GM13976 (cell line): ENCODE measurements around the gene DNAJC18.
A peak's percentile ranks its signal among the peaks of the same experiment; 100 is the strongest.

Source experiments
- DNase-seq: peaks from one replicate; pipeline ENCODE4 v3.0.0; 2012; ENCODE audit warnings: low spot score
- CTCF ChIP-seq: IDR thresholded peaks from 2 replicates; pipeline ENCODE4 v1.5.1; 2012; ENCODE audit warnings: borderline replicate concordance, mild to moderate bottlenecking; ENCODE audit not compliant: insufficient read depth; ENCODE audit errors: extremely low read depth, missing control alignments, control extremely low read depth
- in situ Hi-C: fragments of 300-500 bp; cut with MboI; formaldehyde crosslinking; loops from one replicate; pipeline ENCODE4 v1.12.0; 2022; ENCODE audit warnings: low sequenced_read_pairs, mixed read lengths, inconsistent platforms; ENCODE audit not compliant: unreplicated experiment

The DNAJC18 gene

GRCh38 chr5:139392678-139393496 lies 46.4 kb downstream of the DNAJC18 start:
- peak; percentile 91 for DNase-seq
- peak; percentile 92 for TF ChIP-seq CTCF
- in situ Hi-C loops = no loop called here

DNA sequence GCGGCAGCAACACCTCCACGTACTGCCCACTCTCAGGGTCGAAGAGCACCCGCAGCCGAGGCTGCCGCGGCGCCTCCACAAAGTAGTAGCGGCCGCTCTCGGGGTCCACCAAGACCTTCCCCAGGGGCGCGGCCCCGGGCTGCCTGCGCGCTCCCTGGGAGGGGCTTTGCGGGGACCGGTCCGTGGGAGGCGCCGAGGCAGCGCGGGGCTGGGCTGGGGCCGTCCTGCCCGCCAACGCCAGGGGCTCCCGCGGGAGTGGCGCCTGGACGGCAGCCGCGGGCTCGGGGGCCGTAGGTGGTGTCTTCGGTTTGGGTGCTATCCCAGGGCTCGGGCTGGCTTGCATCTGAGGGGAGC lies 47.0 kb downstream of the DNAJC18 start:
- DNase-seq = no peak
- TF ChIP-seq CTCF = no peak
- in situ Hi-C loops = no loop called here

DNA sequence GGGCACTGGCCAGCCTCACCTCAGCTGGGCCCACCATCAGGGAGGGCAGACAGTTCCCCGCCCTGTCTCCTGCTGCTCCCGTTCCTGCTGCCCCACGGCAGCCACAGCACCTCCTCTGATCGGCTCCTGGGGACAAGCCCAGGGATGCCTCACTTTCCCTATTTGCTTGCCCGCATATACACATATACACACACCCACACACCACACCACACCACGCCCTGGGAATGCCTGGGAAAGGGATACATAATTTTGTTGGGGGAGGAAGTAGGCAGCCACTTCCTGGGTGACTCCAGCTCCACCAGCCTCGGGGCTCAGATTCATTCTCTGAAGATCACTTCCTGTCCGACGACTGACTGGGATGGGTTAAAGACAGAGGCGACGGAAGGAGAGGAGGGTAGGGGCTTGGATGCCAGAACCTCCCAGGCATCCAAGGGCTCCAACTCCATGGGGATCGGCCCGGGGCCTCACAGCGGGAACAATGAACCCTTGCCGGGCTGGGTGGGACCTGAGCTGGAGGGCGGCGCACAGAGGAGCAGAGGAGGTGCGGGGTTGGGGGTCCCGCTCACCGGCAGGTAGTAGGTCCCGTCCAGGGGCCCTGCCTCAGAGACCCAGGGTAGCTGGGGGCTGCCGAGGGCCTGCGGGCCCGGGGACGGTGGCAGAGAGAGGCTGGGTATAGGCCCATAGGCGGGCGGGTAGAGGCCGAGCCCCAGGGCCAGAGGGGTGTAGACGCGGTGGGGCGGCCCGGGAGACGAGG lies 47.6 kb downstream of the DNAJC18 start:
- in situ Hi-C loops = no loop called here
- no peak for TF ChIP-seq CTCF
- DNase-seq = peak; percentile 60

DNA sequence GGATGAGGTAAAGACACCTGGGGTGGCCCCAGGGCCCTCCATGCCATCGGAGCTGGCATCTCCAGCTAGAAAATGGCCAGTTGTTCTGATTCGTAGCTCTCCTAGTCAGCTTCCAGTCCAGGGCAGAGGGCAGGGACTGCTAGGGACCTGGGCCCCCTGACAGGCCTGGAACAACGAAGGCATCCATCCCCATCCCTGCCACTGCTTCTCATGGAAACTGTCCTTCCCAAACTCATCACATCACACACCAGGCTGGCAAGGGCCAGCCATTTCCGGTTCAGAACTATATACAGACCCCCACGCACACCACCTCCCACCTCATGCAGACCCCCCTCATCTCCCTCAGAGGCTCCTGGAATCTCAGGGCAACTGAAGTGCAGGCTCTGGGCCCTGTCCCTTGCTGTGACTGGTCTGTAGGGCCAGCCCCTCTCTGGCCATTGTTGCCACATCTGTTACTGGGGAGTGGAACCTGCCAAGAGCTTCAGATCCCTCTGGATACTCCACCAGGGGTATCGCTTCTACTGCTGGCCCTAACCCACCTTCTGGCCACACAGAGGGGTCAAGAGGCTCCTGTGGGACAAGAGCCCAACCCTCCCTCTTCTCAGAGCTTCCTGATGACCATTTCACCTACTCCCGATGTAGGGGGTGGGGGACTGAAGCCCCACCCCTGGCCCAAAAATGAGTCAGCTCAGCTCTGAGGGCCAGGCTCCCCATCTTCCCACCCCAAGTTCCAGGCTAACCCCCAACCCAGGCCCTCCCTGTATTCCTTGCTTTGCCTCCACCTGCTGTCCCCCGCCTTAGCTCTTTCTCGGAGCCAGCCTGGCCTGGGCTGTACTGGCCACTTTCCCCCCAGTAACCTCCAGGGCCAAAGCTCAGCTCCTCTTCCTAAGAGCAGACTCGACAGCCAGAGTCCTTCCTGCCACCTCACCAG lies 48.4 kb downstream of the DNAJC18 start:
- no peak for DNase-seq

DNA sequence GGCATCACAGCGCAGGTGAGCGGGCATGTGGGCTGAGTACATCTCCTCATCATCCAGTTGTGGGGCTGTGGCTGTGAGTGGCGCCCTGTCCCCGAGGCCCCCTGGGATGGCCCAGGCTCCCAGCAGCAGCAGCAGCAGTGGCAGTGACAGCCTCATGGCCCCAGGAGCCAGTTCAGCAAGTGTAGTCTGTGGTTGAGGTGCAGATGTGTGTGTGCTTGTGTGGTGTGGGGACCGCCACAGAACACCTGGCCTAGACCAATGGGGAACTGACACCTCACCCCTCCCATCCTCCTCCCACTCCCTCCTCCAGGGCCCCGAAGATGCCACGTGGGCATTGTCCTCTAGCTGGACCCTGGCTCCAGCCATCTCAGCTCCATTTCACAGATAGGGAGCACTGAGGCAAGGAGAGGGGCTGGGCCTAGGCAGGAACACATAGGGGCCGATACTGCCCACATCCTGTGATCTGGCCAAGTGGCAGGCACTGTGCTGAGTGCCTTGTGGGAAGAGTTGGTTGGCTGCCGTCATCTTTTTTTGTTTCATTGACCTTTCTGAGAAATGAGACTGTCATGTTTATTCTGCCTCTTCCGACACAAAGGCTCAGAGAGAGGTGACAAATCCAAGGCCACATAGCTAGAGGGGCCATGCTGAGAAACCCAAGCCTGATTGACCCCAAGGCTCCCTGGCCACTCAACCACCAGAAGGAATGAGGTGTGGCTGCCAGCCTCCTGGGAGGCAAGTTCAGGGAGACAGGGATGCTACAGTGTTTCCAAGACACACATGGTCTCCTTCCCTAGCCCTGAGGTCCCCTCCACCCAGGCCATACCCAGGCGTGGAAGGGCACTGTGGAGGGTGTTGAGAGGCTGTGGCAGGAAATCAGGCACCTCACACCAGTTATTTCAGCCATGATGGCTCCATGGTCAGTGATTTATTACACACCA lies 49.4 kb downstream of the DNAJC18 start, which contains the start of gene MZB1:
MZB1 (minus strand) TSS at position 213 of the 938 bp plus-strand sequence; CDS start at position 156, 57 bp downstream.
- peak; percentile 93 for DNase-seq
- in situ Hi-C loops = no loop called here
- TF ChIP-seq CTCF = no peak

More for the DNA sequence above, 48.4 kb downstream of the DNAJC18 start:
- in situ Hi-C loops = no loop called here
- no peak for TF ChIP-seq CTCF
